Breast epithelium (tissue), 4 donors: ENCODE measurements around the gene TIPRL. TPM values are rescaled to one million over a fixed set of nuclear protein-coding genes. Genes with fewer than 3 reads are reported as not detected.

Experiments
- DNase-seq, 2 donors: peaks; one replicate each; pipeline ENCODE4 v3.0.0-alpha.2; 2019; ENCODE audit warnings: low spot score in 2 of 2
- H3K27ac ChIP-seq, 2 donors: fragments of 200-600 bp; sonication (generic) in 1 of 2; one replicate each; pipeline ENCODE4 v1.5.1; 2016 to 2019; ENCODE audit warnings: mild to moderate bottlenecking in 1 of 2
- H3K27me3 ChIP-seq, 2 donors: fragments of 200-600 bp; sonication (generic) in 1 of 2; one replicate each; pipeline versions ENCODE4 v1.5.1 to v1.6.0; 2017 to 2019; ENCODE audit warnings: control low read depth in 1 of 2, mild to moderate bottlenecking in 1 of 2
- H3K36me3 ChIP-seq: fragments of 200-600 bp; one replicate; pipeline ENCODE4 v1.5.1; 2019
- H3K4me1 ChIP-seq, 2 donors: fragments of 200-600 bp; sonication (generic); one replicate each; pipeline ENCODE4 v1.5.1; 2016 to 2019; ENCODE audit warnings: control low read depth in 1 of 2
- H3K4me3 ChIP-seq, 3 donors: fragments of 200-600 bp; sonication (generic); 1 replicate in 2 of 3; 2 replicates in 1 of 3; pipeline ENCODE4 v1.5.1; 2016 to 2019; ENCODE audit warnings: mild to moderate bottlenecking in 3 of 3, moderate library complexity in 2 of 3
- H3K9me3 ChIP-seq, 2 donors: fragments of 200-600 bp; sonication (generic) in 1 of 2; one replicate each; pipeline ENCODE4 v1.5.1; 2016 to 2019; ENCODE audit warnings: control low read depth in 1 of 2
- CTCF ChIP-seq, 3 donors: fragments of 450-650 bp; IDR thresholded peaks; one replicate each; pipeline ENCODE4 v1.5.1; 2016 to 2017; ENCODE audit warnings: antibody characterized with exemption in 3 of 3, mild to moderate bottlenecking in 3 of 3, moderate library complexity in 3 of 3
- POLR2A ChIP-seq: fragments of 450-650 bp; IDR thresholded peaks from one replicate; pipeline ENCODE4 v1.6.1; 2016; ENCODE audit warnings: antibody characterized with exemption, mild to moderate bottlenecking, moderate library complexity
- POLR2AphosphoS5 ChIP-seq, 3 donors: sonication (generic); formaldehyde crosslinking; IDR thresholded peaks; one replicate each; pipeline ENCODE4 v1.6.1; 2017; ENCODE audit warnings: antibody characterized with exemption in 3 of 3
- intact Hi-C: fragments of 100-400 bp; cut with DNase I; formaldehyde crosslinking; loops from one replicate; pipeline ENCODE4 v1.15.1; 2023; ENCODE audit warnings: low total_unique reads
- total RNA-seq, 3 donors: library from RNA; depleted of rRNA; stranded (reverse); fragments of >200 nt; gene quantifications; one replicate each; pipeline ENCODE4 v1.1.0, GENCODE V29; 2016

Gene TIPRL
- total RNA-seq, 3 donors from 2014 or later = 18.0 to 24.9 (median 18.7) TPM

GRCh38 chr1:168225476-168226190, 46.9 kb downstream of the TIPRL start, which contains the start of gene SFT2D2:
Gene SFT2D2 (plus strand): TSS chr1:168226004. CDS start chr1:168226080, 76 bp downstream.
- Histone ChIP-seq H3K36me3 (no peaks in the 10 kb centered on the region), H3K9me3 (no peaks in the 10 kb centered on the region), H3K27me3 (no peaks in the 10 kb centered on the region), H3K4me1 (peaks cover 0 to 9% of the 10 kb centered on the region in 2 donors), H3K27ac (peak within 1 kb of the TSS; percentile 91 to 94), H3K4me3 (peak within 1 kb of the TSS; percentile 79 to 98 (median 95))
- no peak for TF ChIP-seq CTCF (IDR thresholded peaks at IDR 0.05)
- TF ChIP-seq POLR2A = peak; percentile 16
- TF ChIP-seq POLR2AphosphoS5 (IDR thresholded peaks at IDR 0.05) = peak; percentile 29 to 69 (median 50)
- intact Hi-C loops = loop anchor here (5.0 kb wide), 1 partner anchor 1317 kb away; no protein-coding TSS in a partner anchor
- peak; percentile 64 to 70 for DNase-seq

DNA sequence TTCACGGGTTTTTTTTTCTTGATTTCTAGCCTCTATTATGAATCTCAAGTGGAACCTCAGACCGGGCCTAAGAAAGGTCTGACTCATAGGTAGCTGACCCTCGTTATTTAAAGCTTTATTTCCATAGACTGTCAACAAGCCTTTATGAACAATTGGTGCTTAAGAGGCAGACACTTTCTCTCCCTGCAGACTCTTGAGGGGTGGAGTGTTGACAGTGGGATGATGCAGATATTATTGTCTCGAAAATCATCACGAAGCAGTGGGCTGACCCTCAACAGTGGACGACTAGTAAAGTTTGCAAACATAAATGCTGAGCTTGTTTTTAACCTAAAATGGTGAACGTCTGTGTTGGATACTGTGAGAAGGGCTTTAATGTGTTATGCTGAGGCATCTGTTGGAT, 48.9 kb downstream of the TIPRL start:
- H3K4me1 ChIP-seq = peaks cover 0 to 9% of the 10 kb centered on the region in 2 donors
- TF ChIP-seq CTCF (IDR thresholded peaks at IDR 0.05) (no peak), POLR2A (no peak), POLR2AphosphoS5 (IDR thresholded peaks at IDR 0.05) (no peak)

DNA sequence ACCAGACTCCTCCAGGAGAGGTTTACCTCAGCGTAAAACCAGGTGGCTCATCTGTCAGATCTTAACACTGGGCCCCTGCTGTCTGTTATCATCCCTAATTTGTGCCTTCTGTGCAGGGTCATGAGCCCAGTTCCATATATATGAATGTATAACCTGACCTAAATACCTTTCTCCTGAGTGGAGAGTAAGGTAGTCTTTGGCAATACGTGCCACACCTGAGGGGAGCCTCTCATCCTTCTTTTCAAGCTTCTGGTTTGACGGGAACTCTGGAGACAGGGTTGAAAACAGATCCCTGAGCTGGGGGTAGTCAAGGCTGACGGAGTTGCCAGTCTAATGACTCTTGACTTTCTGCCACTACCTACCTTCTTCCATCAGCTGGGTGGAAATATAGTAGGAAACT, 51.1 kb downstream of the TIPRL start:
- intact Hi-C loops = loop anchor here (5.0 kb wide), 1 partner anchor 1312 kb away; no protein-coding TSS in a partner anchor
- H3K4me1 ChIP-seq = peaks cover 0 to 9% of the 10 kb centered on the region in 2 donors

More for the DNA sequence above, 48.9 kb downstream of the TIPRL start:
- no peaks in the 10 kb centered on the region for H3K9me3 ChIP-seq
- H3K27ac ChIP-seq = peak overlapping the region; percentile 91 to 94
- no peak for DNase-seq
- H3K4me3 ChIP-seq = peak overlapping the region; percentile 79 to 98 (median 95)
- intact Hi-C loops = loop anchor here (5.0 kb wide), 1 partner anchor 1315 kb away; no protein-coding TSS in a partner anchor
- H3K27me3 ChIP-seq = no peaks in the 10 kb centered on the region
- H3K36me3 ChIP-seq = peaks cover 5% of the 10 kb centered on the region

DNA sequence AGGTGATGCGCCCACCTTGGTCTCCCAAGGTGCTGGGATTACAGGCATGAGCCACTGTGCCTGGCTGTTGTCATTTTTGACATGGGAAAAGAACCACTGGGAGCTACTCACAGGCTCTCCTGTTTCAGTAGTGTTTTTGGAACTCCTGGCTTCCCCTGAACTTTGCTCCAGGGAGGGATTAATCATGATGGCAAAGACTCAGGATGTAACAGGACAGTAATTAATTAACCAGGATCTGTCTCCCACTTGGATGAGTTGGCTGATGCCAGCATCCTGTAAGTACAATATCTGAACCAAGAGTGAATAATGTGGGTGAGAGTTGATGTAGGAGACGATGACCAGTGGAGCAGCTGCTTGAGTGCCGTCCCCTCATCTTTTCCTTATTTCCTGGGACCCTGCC, 51.9 kb downstream of the TIPRL start:
- H3K36me3 ChIP-seq = peaks cover 7% of the 10 kb centered on the region
- DNase-seq = no peak
- peak overlapping the region; percentile 29 to 91 for H3K27ac ChIP-seq

More for the DNA sequence above, 51.1 kb downstream of the TIPRL start:
- peak overlapping the region; percentile 91 to 94 for H3K27ac ChIP-seq
- peaks cover 7% of the 10 kb centered on the region for H3K36me3 ChIP-seq
- no peak for DNase-seq
- no peak for TF ChIP-seq CTCF (IDR thresholded peaks at IDR 0.05)
- TF ChIP-seq POLR2AphosphoS5 (IDR thresholded peaks at IDR 0.05) = no peak
- no peak for TF ChIP-seq POLR2A
- no peaks in the 10 kb centered on the region for H3K9me3 ChIP-seq
- peak overlapping the region in 1 of 3 donors; percentile 79 for H3K4me3 ChIP-seq
- no peaks in the 10 kb centered on the region for H3K27me3 ChIP-seq

More for the DNA sequence above, 51.9 kb downstream of the TIPRL start:
- intact Hi-C loops = no loop called here
- H3K27me3 ChIP-seq = no peaks in the 10 kb centered on the region
- no peak for TF ChIP-seq POLR2AphosphoS5 (IDR thresholded peaks at IDR 0.05)
- no peak for TF ChIP-seq POLR2A
- no peak for TF ChIP-seq CTCF (IDR thresholded peaks at IDR 0.05)
- peak overlapping the region in 1 of 3 donors; percentile 13 for H3K4me3 ChIP-seq
- peaks cover 0 to 13% of the 10 kb centered on the region in 2 donors for H3K4me1 ChIP-seq
- H3K9me3 ChIP-seq = no peaks in the 10 kb centered on the region
